GM12892 (cell line): Measurements from ENCODE around the gene TTC33.
"Not testable (repeated sequence)": the region's sequence is repeated elsewhere in the genome, so short reads cannot be mapped to it uniquely, and the experiment has no call there.

ENCODE experiments used
- DNase-seq: peaks from one replicate; pipeline ENCODE4 v3.0.0; 2011; ENCODE audit not compliant: insufficient read length
- FAIRE-seq: peaks from 2 replicates; lab custom pipeline; 2011; peaks lifted over from hg19 to GRCh38; lab: Jason Lieb, UNC
- POLR2A ChIP-seq: IDR thresholded peaks from 2 replicates; pipeline ENCODE4 v1.6.1; 2011; ENCODE audit warnings: low read depth, low read length, control low read depth
- POLR2AphosphoS5 ChIP-seq: IDR thresholded peaks from 2 replicates; pipeline ENCODE4 v1.6.1; 2011; ENCODE audit warnings: low read depth, low read length, control low read depth
- TAF1 ChIP-seq: IDR thresholded peaks from 2 replicates; pipeline ENCODE4 v1.6.1; 2011; ENCODE audit warnings: low read depth, mild to moderate bottlenecking, control low read depth, low read length, borderline replicate concordance

TTC33 gene

DNA sequence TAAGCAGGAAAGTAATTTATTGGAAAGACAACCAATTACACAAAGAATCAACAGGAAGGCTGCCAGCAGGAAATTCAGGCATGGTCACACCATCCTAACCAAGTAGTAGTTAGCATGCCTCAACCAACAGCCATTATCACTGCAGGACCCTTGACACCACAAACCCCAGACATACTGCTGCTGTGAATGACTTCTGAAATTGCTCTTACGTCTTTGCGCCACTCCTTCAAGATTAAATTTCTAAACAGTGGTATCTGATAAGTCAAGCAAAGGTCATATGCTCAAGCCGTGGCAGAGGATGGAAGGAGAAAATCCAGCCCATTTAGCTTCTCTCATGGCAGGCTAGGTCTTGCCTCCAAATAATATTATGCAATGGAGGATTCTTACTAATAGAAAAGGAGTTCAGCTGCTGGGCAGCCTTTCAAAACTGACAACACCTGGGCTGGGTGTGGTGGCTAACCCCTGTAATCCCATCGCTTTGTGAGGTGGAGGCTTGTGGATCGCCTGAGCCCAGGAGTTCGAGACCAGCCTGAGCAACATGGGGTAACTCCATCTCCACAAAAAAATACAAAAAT, 81.0 kb downstream of the TTC33 start:
- TF ChIP-seq POLR2A = no peak
- no peak for TF ChIP-seq TAF1
- no peak for TF ChIP-seq POLR2AphosphoS5
- FAIRE-seq (no peak), DNase-seq (no peak)

DNA sequence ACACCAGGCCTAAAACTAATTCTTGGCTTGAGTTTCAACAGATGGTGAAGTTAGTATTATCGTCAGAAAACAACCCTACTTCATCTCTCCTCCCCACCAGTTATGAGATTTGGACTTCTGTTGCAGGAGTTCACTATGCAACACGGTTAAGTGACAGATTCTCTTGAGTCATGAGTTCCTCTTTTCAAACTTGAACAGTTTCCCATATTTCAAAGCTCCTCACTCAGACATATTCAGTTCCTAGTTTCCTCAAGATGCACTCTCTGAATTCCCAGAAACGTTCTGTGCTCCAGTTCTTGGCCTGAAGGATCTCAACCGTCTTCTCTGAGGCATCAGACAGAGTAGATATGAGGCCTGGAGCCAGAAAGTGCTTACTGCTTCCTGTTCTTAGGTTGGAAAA, 83.3 kb downstream of the TTC33 start:
- DNase-seq (no peak), FAIRE-seq (no peak)
- TF ChIP-seq TAF1 (no peak), POLR2A (no peak), POLR2AphosphoS5 (no peak)

GRCh38 chr5:40669606-40670390, 86.0 kb downstream of the TTC33 start:
- FAIRE-seq (no peak), DNase-seq (no peak)
- TF ChIP-seq TAF1 = no peak
- TF ChIP-seq POLR2A = no peak
- no peak for TF ChIP-seq POLR2AphosphoS5

- no peak for FAIRE-seq
- TF ChIP-seq POLR2AphosphoS5 (no peak), POLR2A (no peak), TAF1 (no peak)
- no peak for DNase-seq
These were observed 88.5 kb downstream of the TTC33 start for GRCh38 chr5:40667161-40667663.

DNA sequence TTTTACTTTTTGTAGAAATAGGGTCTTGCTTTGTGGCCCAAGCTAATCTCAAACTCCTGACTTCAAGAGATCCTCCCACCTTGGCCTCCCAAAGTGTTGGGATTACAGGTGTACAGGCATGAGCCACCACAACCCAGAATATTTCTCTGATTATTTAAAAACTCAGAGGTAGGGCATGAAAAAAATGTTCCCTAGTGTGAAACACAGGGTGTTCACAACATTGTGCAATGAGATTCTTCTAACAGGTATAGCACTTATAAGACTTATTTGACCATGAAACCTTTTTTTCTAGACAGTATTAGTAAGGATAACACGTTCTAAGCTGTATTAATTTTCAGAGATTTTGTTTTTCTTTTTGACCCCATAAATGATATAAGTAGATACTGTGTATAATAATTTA, 89.1 kb downstream of the TTC33 start:
- DNase-seq = no peak
- no peak for FAIRE-seq
- TF ChIP-seq POLR2AphosphoS5 (no peak), TAF1 (no peak), POLR2A (no peak)

- DNase-seq (no peak), FAIRE-seq (no peak)
- TF ChIP-seq POLR2A = no peak
- no peak for TF ChIP-seq POLR2AphosphoS5
- TF ChIP-seq TAF1 = no peak
These were observed 90.0 kb downstream of the TTC33 start for GRCh38 chr5:40665635-40666298.

GRCh38 chr5:40660751-40661150, 95.0 kb downstream of the TTC33 start:
- no peak for TF ChIP-seq POLR2A
- no peak for TF ChIP-seq POLR2AphosphoS5
- TF ChIP-seq TAF1 = no peak
- FAIRE-seq (no peak), DNase-seq (no peak)

DNA sequence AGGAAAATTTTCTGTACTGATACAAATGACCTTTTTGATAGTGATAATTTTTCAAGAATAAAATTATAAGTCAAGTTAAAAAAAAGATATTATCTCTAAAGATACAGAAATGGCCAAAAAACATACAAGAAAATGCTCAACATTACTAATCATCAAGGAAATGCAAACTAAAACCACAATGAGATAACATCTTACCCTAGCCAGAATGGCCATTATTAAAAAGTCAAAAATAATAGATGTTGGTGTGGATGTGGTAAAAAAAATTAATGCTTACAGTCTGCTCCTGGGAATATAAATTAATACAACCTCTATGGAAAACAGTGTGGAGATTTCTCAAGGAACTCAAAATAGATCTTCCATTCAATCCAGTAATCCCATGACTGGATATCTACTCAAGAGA, 99.0 kb downstream of the TTC33 start:
- DNase-seq = no peak
- TF ChIP-seq POLR2AphosphoS5 = no peak
- no peak for TF ChIP-seq TAF1
- TF ChIP-seq POLR2A = no peak
- no peak for FAIRE-seq

GRCh38 chr5:40656091-40656490, 99.7 kb downstream of the TTC33 start:
- DNase-seq, FAIRE-seq: not testable (repeated sequence)

GRCh38 chr5:40655138-40655537, 100.6 kb downstream of the TTC33 start:
- TF ChIP-seq POLR2A (no peak), POLR2AphosphoS5 (no peak), TAF1 (no peak)
- DNase-seq = no peak
- no peak for FAIRE-seq

DNA sequence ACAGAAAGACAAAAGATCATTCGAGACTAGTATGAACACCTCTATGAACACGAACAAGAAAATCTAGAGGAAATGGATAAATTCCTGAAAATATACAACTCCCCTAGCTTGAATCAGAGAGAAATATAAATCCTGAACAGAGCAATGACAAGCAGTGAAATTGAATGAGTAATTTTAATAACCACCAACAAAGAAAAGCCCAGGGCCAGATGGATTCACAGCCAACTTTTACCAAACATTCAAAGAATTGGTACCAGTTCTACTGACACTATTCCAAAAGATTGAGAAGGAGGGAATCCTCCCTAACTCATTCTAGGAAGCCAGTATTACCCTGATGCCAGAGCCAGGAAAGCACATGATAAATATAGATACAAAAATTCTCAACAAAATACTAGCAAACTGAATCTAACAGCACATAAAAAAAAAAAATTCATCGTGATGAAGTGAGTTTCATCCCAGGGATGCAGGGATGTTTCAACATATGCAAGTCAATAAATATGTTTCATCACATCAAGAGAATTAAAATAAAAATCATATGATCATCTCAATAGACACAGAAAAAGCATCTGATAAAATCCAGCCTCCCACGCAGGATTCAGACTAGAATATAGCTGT, 101.3 kb downstream of the TTC33 start:
- no peak for TF ChIP-seq POLR2AphosphoS5
- TF ChIP-seq TAF1 = no peak
- TF ChIP-seq POLR2A = no peak
- DNase-seq (no peak), FAIRE-seq (no peak)
